Ovary (tissue), 3 donors: ENCODE measurements around the gene PVR.
"Not testable (repeated sequence)": the region's sequence is repeated elsewhere in the genome, so short reads cannot be mapped to it uniquely, and the experiment has no call there.

Experiments used
- EP300 ChIP-seq: sonication (generic); formaldehyde crosslinking; IDR thresholded peaks from one replicate; pipeline ENCODE4 v1.6.1; 2017; ENCODE audit warnings: antibody characterized with exemption
- POLR2A ChIP-seq: fragments of 450-650 bp; IDR thresholded peaks from one replicate; pipeline ENCODE4 v1.6.1; 2017; ENCODE audit warnings: antibody characterized with exemption, mild to moderate bottlenecking, moderate library complexity
- TF ChIP-seq, protein P1 (sequence below), 3 donors: fragments of 450-650 bp in 2 of 3; fragments of 200-600 bp in 1 of 3; IDR thresholded peaks; one replicate each; pipeline versions ENCODE4 v1.5.1 to v1.8.0; 2016 to 2022; ENCODE audit warnings: antibody characterized with exemption in 3 of 3, mild to moderate bottlenecking in 1 of 3
- donor health status: DM: no; HTN: no; CAD: no.

DNA sequence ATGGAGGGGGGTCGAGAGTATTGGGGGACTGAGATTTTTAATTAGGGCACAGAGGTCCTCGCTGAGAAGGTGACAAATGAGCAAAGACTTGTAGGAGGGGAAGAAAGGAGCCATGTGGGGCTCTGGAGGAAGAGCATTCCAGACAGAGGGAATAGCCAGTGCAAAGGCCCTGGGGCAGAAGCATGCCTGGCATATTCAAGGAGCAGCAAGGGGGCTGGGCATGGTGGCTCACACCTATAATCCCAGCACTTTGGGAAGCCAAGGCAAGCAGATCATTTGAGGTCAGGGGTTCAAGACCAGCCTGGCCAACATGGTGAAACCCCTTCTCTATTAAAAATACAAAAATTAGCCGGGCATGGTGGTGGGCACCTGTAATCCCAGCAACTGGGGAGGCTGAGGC, 40.7 kb downstream of the PVR start:
- TF ChIP-seq, protein P1, sequence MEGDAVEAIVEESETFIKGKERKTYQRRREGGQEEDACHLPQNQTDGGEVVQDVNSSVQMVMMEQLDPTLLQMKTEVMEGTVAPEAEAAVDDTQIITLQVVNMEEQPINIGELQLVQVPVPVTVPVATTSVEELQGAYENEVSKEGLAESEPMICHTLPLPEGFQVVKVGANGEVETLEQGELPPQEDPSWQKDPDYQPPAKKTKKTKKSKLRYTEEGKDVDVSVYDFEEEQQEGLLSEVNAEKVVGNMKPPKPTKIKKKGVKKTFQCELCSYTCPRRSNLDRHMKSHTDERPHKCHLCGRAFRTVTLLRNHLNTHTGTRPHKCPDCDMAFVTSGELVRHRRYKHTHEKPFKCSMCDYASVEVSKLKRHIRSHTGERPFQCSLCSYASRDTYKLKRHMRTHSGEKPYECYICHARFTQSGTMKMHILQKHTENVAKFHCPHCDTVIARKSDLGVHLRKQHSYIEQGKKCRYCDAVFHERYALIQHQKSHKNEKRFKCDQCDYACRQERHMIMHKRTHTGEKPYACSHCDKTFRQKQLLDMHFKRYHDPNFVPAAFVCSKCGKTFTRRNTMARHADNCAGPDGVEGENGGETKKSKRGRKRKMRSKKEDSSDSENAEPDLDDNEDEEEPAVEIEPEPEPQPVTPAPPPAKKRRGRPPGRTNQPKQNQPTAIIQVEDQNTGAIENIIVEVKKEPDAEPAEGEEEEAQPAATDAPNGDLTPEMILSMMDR (IDR thresholded peaks at IDR 0.05): not testable (repeated sequence)
- not testable (repeated sequence) for TF ChIP-seq POLR2A, EP300
